HG03558 (cell line): ENCODE measurements around the gene RSRC1.
"Not testable (repeated sequence)": the region's sequence is repeated elsewhere in the genome, so short reads cannot be mapped to it uniquely, and the experiment has no call there.

Experiments
- ATAC-seq: cut with Tn5 transposase; IDR thresholded peaks from one replicate; pipeline ENCODE4 v1.9.1; 2021; ENCODE audit warnings: moderate number of reproducible peaks; ENCODE audit not compliant: unreplicated experiment; ENCODE audit errors: extremely low read depth

The RSRC1 gene

GRCh38 chr3:158297940-158298339 lies 188.1 kb downstream of the RSRC1 start:
- no peak for ATAC-seq

- no peak for ATAC-seq
These were observed 198.5 kb downstream of the RSRC1 start for GRCh38 chr3:158308236-158308928.

- ATAC-seq = no peak
These were observed 202.8 kb downstream of the RSRC1 start for GRCh38 chr3:158312560-158313141.

GRCh38 chr3:158313338-158313927 lies 203.5 kb downstream of the RSRC1 start:
- ATAC-seq = no peak

GRCh38 chr3:158314426-158315357 lies 204.8 kb downstream of the RSRC1 start:
- no peak for ATAC-seq

GRCh38 chr3:158329696-158330441 lies 220.0 kb downstream of the RSRC1 start:
- not testable (repeated sequence) for ATAC-seq

GRCh38 chr3:158330870-158331269 lies 221.0 kb downstream of the RSRC1 start:
- no peak for ATAC-seq

- ATAC-seq = no peak
These were observed 223.8 kb downstream of the RSRC1 start for GRCh38 chr3:158333736-158334135.

- ATAC-seq = no peak
These were observed 227.2 kb downstream of the RSRC1 start for GRCh38 chr3:158337110-158337509.

GRCh38 chr3:158339638-158340037 lies 229.7 kb downstream of the RSRC1 start:
- no peak for ATAC-seq

GRCh38 chr3:158340951-158341350 lies 231.1 kb downstream of the RSRC1 start:
- ATAC-seq = not testable (repeated sequence)

- ATAC-seq = no peak
These were observed 238.1 kb downstream of the RSRC1 start for GRCh38 chr3:158347966-158348365.

GRCh38 chr3:158350971-158351370 lies 241.1 kb downstream of the RSRC1 start:
- no peak for ATAC-seq

- ATAC-seq = peak; percentile 28
These were observed 242.7 kb downstream of the RSRC1 start for GRCh38 chr3:158352551-158352950.

- ATAC-seq = peak; percentile 35
These were observed 244.8 kb downstream of the RSRC1 start for GRCh38 chr3:158354713-158355112.

- peak; percentile 88 for ATAC-seq
These were observed 246.0 kb downstream of the RSRC1 start for GRCh38 chr3:158355623-158356588.

GRCh38 chr3:158359339-158359738 lies 249.4 kb downstream of the RSRC1 start:
- ATAC-seq = no peak

GRCh38 chr3:158360756-158361448 lies 251.0 kb downstream of the RSRC1 start:
- no peak for ATAC-seq
